ENCODE data around the gene GPANK1. TPM values are rescaled to one million over a fixed set of nuclear protein-coding genes. Genes with fewer than 3 reads are reported as not detected.

The GPANK1 gene
- total and polyA plus RNA-seq, 12 donors = 7.4 to 61.2 (median 17.2) TPM

DNA sequence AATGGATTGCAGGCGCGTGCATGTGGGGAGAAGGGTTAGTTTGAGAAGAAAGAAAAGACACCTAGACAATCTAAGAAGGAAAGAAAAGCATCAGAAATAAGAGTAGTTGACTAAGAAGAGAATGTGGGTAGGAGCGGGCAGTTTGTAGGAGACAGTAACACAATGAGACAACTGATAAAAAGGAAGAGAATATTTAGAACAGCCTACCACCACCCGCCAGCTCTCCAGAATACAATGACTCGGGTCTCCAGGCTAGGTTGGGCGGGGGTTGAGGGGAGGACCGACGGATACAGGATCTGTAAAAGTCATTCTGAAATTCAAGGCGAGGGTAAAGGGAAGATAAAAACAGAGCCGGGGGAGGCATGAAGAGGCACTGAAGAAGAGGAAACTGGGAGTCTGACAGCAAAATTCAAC, 37.6 kb upstream of the GPANK1 start:
- Histone ChIP-seq H3K36me3 (replicated peaks in 1 of 2) (peaks cover 0 to 22% of the 10 kb centered on the region in 2 donors), H3K9me3 (replicated peaks in 1 of 3) (no peaks in the 10 kb centered on the region), H3K4me3 (peak overlapping the region; percentile 58 to 84 (median 80)), H3K4me1 (replicated peaks in 1 of 2) (peaks cover 8 to 25% of the 10 kb centered on the region in 2 donors), H3K27me3 (no peaks in the 10 kb centered on the region), H3K27ac (peak overlapping the region; percentile 90 to 99 (median 96))
- no peak for TF ChIP-seq POLR2A (IDR thresholded peaks at IDR 0.05)
- TF ChIP-seq, protein P1, sequence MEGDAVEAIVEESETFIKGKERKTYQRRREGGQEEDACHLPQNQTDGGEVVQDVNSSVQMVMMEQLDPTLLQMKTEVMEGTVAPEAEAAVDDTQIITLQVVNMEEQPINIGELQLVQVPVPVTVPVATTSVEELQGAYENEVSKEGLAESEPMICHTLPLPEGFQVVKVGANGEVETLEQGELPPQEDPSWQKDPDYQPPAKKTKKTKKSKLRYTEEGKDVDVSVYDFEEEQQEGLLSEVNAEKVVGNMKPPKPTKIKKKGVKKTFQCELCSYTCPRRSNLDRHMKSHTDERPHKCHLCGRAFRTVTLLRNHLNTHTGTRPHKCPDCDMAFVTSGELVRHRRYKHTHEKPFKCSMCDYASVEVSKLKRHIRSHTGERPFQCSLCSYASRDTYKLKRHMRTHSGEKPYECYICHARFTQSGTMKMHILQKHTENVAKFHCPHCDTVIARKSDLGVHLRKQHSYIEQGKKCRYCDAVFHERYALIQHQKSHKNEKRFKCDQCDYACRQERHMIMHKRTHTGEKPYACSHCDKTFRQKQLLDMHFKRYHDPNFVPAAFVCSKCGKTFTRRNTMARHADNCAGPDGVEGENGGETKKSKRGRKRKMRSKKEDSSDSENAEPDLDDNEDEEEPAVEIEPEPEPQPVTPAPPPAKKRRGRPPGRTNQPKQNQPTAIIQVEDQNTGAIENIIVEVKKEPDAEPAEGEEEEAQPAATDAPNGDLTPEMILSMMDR (IDR thresholded peaks at IDR 0.05) = no peak
- no peak for DNase-seq
- intact Hi-C loops (cut with DNase I) = no loop called here
- WGBS, 4 donors = 0 to 2% (median 1%) methylated on average over 10 of the region's 10 CpGs

DNA sequence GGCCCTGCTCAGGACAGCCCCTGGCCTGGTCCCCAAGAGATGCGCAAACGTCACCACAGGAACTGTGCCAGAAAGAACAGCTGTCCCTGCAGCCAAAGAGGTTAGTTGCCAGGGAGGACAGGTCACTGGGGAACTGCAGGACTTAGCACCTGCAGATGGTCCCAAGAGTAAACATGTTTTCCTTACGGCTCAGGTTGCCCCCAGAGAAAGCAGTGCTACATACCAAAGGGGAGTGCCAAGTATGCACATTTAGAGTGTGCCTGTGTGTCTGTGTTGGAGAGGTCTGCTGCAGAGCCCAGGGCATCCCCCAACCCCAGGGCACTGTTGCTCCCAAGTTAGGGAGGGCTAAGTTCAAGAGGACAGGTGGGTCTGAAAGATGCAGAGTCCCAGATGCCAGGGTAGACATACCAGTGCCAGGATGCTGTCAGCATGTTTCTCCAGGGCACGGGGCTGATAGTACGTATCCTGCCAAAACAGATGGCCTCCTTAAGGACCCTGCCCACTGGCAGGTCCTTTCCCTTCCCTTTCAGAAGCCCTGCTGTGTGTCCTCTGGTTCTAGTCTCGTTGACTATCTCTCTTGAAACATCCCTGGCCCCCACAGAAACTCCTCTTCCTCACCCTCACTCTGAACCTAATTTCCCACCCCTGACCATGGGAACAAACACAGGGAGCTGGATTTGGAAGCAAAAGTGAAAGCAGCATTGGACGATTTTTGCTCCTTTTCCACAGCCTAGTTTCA, 37.0 kb upstream of the GPANK1 start:
- peak in 2 of 7 donors; percentile 34 to 83 for DNase-seq
- no peaks in the 10 kb centered on the region for H3K27me3 ChIP-seq
- TF ChIP-seq, protein P1 (IDR thresholded peaks at IDR 0.05) = no peak
- H3K27ac ChIP-seq = peak overlapping the region in 4 of 5 donors; percentile 22 to 98 (median 93)
- intact Hi-C loops (cut with DNase I) = no loop called here
- peak overlapping the region in 3 of 4 donors; percentile 78 to 84 (median 82) for H3K4me3 ChIP-seq
- H3K4me1 ChIP-seq (replicated peaks in 1 of 2) = peaks cover 8 to 25% of the 10 kb centered on the region in 2 donors
- peaks cover 0 to 27% of the 10 kb centered on the region in 2 donors for H3K36me3 ChIP-seq (replicated peaks in 1 of 2)
- WGBS, 4 donors = 28 to 31% (median 29%) methylated on average over 7 of the region's 7 CpGs
- no peaks in the 10 kb centered on the region for H3K9me3 ChIP-seq (replicated peaks in 1 of 3)

GRCh38 chr6:31700740-31701401, 36.1 kb upstream of the GPANK1 start:
- WGBS, 4 donors = 89 to 94% (median 91%) methylated on average over 5 of the region's 5 CpGs
- Histone ChIP-seq H3K4me1 (replicated peaks in 1 of 2) (peaks cover 8 to 25% of the 10 kb centered on the region in 2 donors), H3K9me3 (replicated peaks in 1 of 3) (no peaks in the 10 kb centered on the region), H3K27ac (no peak overlapping the region), H3K36me3 (replicated peaks in 1 of 2) (peaks cover 0 to 37% of the 10 kb centered on the region in 2 donors), H3K4me3 (no peak overlapping the region), H3K27me3 (no peaks in the 10 kb centered on the region)
- no peak for DNase-seq
- no peak for TF ChIP-seq POLR2A (IDR thresholded peaks at IDR 0.05)
- TF ChIP-seq, protein P1 (IDR thresholded peaks at IDR 0.05) = no peak
- intact Hi-C loops (cut with DNase I) = no loop called here

DNA sequence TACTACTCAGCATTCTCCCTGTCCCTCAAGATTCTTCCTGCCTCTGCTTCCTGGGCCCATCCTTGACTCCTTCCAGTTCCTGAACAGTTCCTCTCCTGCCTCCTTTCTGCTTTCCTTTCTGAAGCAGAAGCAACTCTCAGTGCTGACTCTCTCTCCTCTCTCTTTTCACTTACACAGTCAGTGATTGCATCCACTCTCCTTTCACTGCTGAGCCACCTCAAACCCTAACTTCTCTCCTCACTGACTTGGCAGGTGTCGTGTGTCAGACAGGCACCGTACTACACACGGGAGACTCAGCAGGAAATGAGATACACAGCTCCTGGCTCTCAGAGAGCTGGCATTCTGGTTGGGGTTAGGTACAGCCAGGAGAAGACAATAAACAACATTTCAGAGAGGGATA, 32.8 kb upstream of the GPANK1 start:
- Histone ChIP-seq H3K27me3 (no peaks in the 10 kb centered on the region), H3K4me3 (no peak overlapping the region), H3K9me3 (replicated peaks in 1 of 3) (no peaks in the 10 kb centered on the region), H3K36me3 (replicated peaks in 1 of 2) (peaks cover 0 to 69% of the 10 kb centered on the region in 2 donors), H3K27ac (no peak overlapping the region), H3K4me1 (replicated peaks in 1 of 2) (peaks cover 8 to 20% of the 10 kb centered on the region in 2 donors)
- TF ChIP-seq POLR2A (IDR thresholded peaks at IDR 0.05) = no peak
- TF ChIP-seq, protein P1 (IDR thresholded peaks at IDR 0.05) = no peak
- WGBS, 4 donors = 65 to 67% (median 66%) methylated on average over 3 of the region's 3 CpGs
- DNase-seq = no peak
- intact Hi-C loops (cut with DNase I) = no loop called here

All from adrenal gland (tissue), 12 donors.